HepG2 (cell line): ENCODE data around the gene C2. TPM values are rescaled to one million over a fixed set of nuclear protein-coding genes. Genes with fewer than 3 reads are reported as not detected.

Experiments used
- ATAC-seq: fragments of 200-7000 bp; cut with Tn5 transposase; 3 replicates; pipeline ENCODE4 v1.9.1; 2020; ENCODE audit warnings: mild to moderate bottlenecking, moderate library complexity
- BruUV-seq: library from RNA; stranded (reverse); fragments of 400-500 nt; replicated peaks from 2 replicates; lab custom pipeline; 2021; lab: Mats Ljungman, UMichigan
- CTCF ChIA-PET: fragments of 300-600 bp; formaldehyde crosslinking; extraction: SDS; loops from one replicate; lab custom pipeline; 2021; ENCODE audit warnings: low total read pairs, inconsistent platforms, low intra/inter-chr PET ratio; lab: Yijun Ruan, JAX
- POLR2A ChIA-PET: fragments of 350-600 bp; sonication (Branson Sonifier 250); formaldehyde crosslinking; loops from one replicate; lab custom pipeline; 2020; ENCODE audit warnings: antibody characterized with exemption, inconsistent platforms; lab: Yijun Ruan, JAX
- DNase-seq: peaks from one replicate; pipeline ENCODE4 v3.0.0-alpha.2; 2015; ENCODE audit warnings: low spot score
- FAIRE-seq: peaks from 3 replicates; lab custom pipeline; 2011; peaks lifted over from hg19 to GRCh38; lab: Jason Lieb, UNC
- H2AFZ ChIP-seq: one replicate; pipeline ENCODE4 v1.6.1; 2011; ENCODE audit warnings: low read length, inconsistent platforms
- H3K27ac ChIP-seq: fragments of 300-600 bp; 3 replicates; pipeline ENCODE4 v1.8.0; 2011; ENCODE audit warnings: mixed run types, mild to moderate bottlenecking, mixed read lengths, low read length, inconsistent platforms; ENCODE audit not compliant: insufficient read depth; ENCODE audit errors: extremely low read length
- H3K27me3 ChIP-seq, 2 experiments: fragments of 200-600 bp in 1 of 2; 2 replicates in 1 of 2; 3 replicates in 1 of 2; pipeline versions ENCODE4 v1.6.0 to v1.8.0; 2011; ENCODE audit warnings: low read length in 2 of 2, mild to moderate bottlenecking in 2 of 2, moderate library complexity in 2 of 2, inconsistent platforms in 1 of 2; ENCODE audit not compliant: insufficient read depth in 2 of 2, control insufficient read depth in 1 of 2
- H3K36me3 ChIP-seq, 2 experiments: fragments of 200-600 bp in 1 of 2; replicated peaks in 1 of 2; 2 replicates in 1 of 2; 3 replicates in 1 of 2; pipeline versions ENCODE4 v1.5.1 to v1.8.0; 2011; ENCODE audit warnings: low read length in 2 of 2, inconsistent platforms in 1 of 2; ENCODE audit not compliant: insufficient read depth in 2 of 2, control insufficient read depth in 1 of 2
- H3K4me1 ChIP-seq: 2 replicates; pipeline ENCODE4 v1.5.1; 2012; ENCODE audit warnings: low read length, inconsistent platforms; ENCODE audit not compliant: insufficient read depth
- H3K4me2 ChIP-seq: 2 replicates; pipeline ENCODE4 v1.6.0; 2011; ENCODE audit warnings: low read depth, low read length, inconsistent platforms
- H3K4me3 ChIP-seq, 3 experiments: fragments of 200-600 bp in 1 of 3; sonication (generic), shearing (Covaris generic) in 1 of 3; replicated peaks in 1 of 3; 2 replicates each; pipeline ENCODE4 v1.5.1; 2011 to 2016; ENCODE audit warnings: low read length in 3 of 3, inconsistent platforms in 2 of 3, low read depth in 2 of 3, mild to moderate bottlenecking in 2 of 3, control low read depth in 1 of 3, mixed read lengths in 1 of 3; ENCODE audit not compliant: insufficient read depth in 1 of 3
- H3K79me2 ChIP-seq: one replicate; pipeline ENCODE4 v1.6.1; 2011; ENCODE audit warnings: low read length, inconsistent platforms; ENCODE audit not compliant: insufficient read depth
- H3K9ac ChIP-seq: 2 replicates; pipeline ENCODE4 v1.6.0; 2011; ENCODE audit warnings: mild to moderate bottlenecking, low read depth, low read length, inconsistent platforms; ENCODE audit not compliant: insufficient read depth
- H3K9me3 ChIP-seq: 2 replicates; pipeline ENCODE4 v1.5.1; 2012; ENCODE audit warnings: mild to moderate bottlenecking, low read length
- H4K20me1 ChIP-seq: 2 replicates; pipeline ENCODE4 v1.6.0; 2011; ENCODE audit warnings: inconsistent platforms, mild to moderate bottlenecking, low read length, moderate library complexity; ENCODE audit not compliant: insufficient read depth
- JUN ChIP-seq: sonication (generic); formaldehyde crosslinking; IDR thresholded peaks from 2 replicates; pipeline ENCODE4 v1.4.0; 2020; ENCODE audit warnings: mild to moderate bottlenecking, missing genetic modification reagents
- MAFF ChIP-seq: IDR thresholded peaks from 2 replicates; pipeline ENCODE4 v1.6.1; 2011; ENCODE audit warnings: low read depth, low read length, improper control_type of control experiment
- NFRKB ChIP-seq: fragments of 450-650 bp; IDR thresholded peaks from 2 replicates; pipeline ENCODE4 v1.6.1; 2017
- POGZ ChIP-seq: sonication (generic); formaldehyde crosslinking; IDR thresholded peaks from 2 replicates; pipeline ENCODE4 v1.4.0; 2020; ENCODE audit warnings: mild to moderate bottlenecking, missing genetic modification reagents
- PRPF4 ChIP-seq: fragments of 200-400 bp; formaldehyde crosslinking; IDR thresholded peaks from 2 replicates; pipeline ENCODE4 v1.6.1; 2016; ENCODE audit warnings: low read length, low read depth; ENCODE audit not compliant: poor library complexity, severe bottlenecking
- RBFOX2 ChIP-seq: fragments of 200-400 bp; formaldehyde crosslinking; IDR thresholded peaks from 2 replicates; pipeline ENCODE4 v1.6.1; 2017; ENCODE audit warnings: low read depth, mild to moderate bottlenecking, low read length
- SAP130 ChIP-seq: IDR thresholded peaks from 2 replicates; pipeline ENCODE4 v1.6.1; 2016; ENCODE audit warnings: low read depth
- SMAD3 ChIP-seq: sonication (generic); formaldehyde crosslinking; IDR thresholded peaks from 2 replicates; pipeline ENCODE4 v1.4.0; 2020; ENCODE audit warnings: missing genetic modification reagents
- SOX13 ChIP-seq, 3 experiments: fragments of 450-650 bp in 1 of 3; sonication (generic) in 1 of 3; formaldehyde crosslinking in 1 of 3; IDR thresholded peaks in 2 of 3; conservative IDR thresholded peaks in 1 of 3; 2 replicates each; pipeline versions ENCODE4 v1.5.0 to v1.6.1; 2016 to 2020; ENCODE audit warnings: antibody characterized with exemption in 1 of 3, mild to moderate bottlenecking in 1 of 3, missing compliant biosample characterization in 1 of 3, missing genetic modification reagents in 1 of 3, moderate library complexity in 1 of 3
- SSRP1 ChIP-seq: IDR thresholded peaks from 2 replicates; pipeline ENCODE4 v1.6.1; 2016; ENCODE audit warnings: control low read depth
- ZEB1 ChIP-seq: IDR thresholded peaks from 2 replicates; pipeline ENCODE4 v1.6.1; 2012; ENCODE audit warnings: mild to moderate bottlenecking, low read depth, inconsistent platforms; ENCODE audit not compliant: insufficient replicate concordance
- ZNF143 ChIP-seq: sonication (generic); formaldehyde crosslinking; IDR thresholded peaks from 2 replicates; pipeline ENCODE4 v1.4.0; 2020; ENCODE audit warnings: missing genetic modification reagents
- ZNF547 ChIP-seq: sonication (generic); formaldehyde crosslinking; IDR thresholded peaks from 2 replicates; pipeline ENCODE4 v1.5.1; 2020; ENCODE audit warnings: mild to moderate bottlenecking, missing genetic modification reagents
- ZNF687 ChIP-seq: sonication (generic); formaldehyde crosslinking; IDR thresholded peaks from 2 replicates; pipeline ENCODE4 v1.5.1; 2020; ENCODE audit warnings: mild to moderate bottlenecking, missing genetic modification reagents, moderate library complexity
- ZNF7 ChIP-seq: IDR thresholded peaks from 2 replicates; pipeline ENCODE4 v1.6.1; 2016; ENCODE audit warnings: missing biosample characterization, missing genetic modification reagents
- WGBS: methylation state at CpG from one replicate; pipeline ENCODE4 v1.1.6; 2017; ENCODE audit warnings: low lambda C conversion rate; 5-methylcytosine and 5-hydroxymethylcytosine counted together
- in situ Hi-C: cut with HindIII; loops from 2 replicates; pipeline ENCODE4 v1.10.0; 2017; ENCODE audit warnings: low pct_unique_long_range_greater_than_20kb; ENCODE audit not compliant: extremely low pct_ligation_motif_present
- intact Hi-C: fragments of 100-400 bp; cut with micrococcal nuclease; formaldehyde crosslinking; loops from one replicate; pipeline ENCODE4 v1.10.0; 2022; ENCODE audit not compliant: unreplicated experiment
- polyA plus RNA-seq, 8 experiments: library from polyadenylated mRNA; depleted of rRNA in 3 of 8; stranded (reverse) in 7 of 8; unstranded in 1 of 8; fragments of >200 nt; fragmentation: Illumina TruSeq in 4 of 8; extraction: Trizol in 4 of 8; gene quantifications; 2 replicates each; pipeline versions ENCODE4 v1.2.1 to v1.2.3, GENCODE V29; 2011 to 2016; ENCODE audit warnings: low read depth in 4 of 8, missing spikeins in 1 of 8, mixed read lengths in 1 of 8; ENCODE audit not compliant: insufficient read depth in 1 of 8
- total RNA-seq, 5 experiments: library from RNA; depleted of rRNA; stranded (reverse); fragments of >200 nt; fragmentation: Illumina TruSeq; extraction: Trizol; gene quantifications; 2 replicates each; pipeline ENCODE4 v1.2.3, GENCODE V29; 2016; ENCODE audit warnings: low read depth in 1 of 5
- TF ChIP-seq, protein P1 (sequence below): sonication (generic); formaldehyde crosslinking; IDR thresholded peaks from 2 replicates; pipeline ENCODE4 v1.9.0; 2021; ENCODE audit warnings: missing genetic modification reagents, mild to moderate bottlenecking, borderline replicate concordance
- TF ChIP-seq, protein P2 (sequence below): sonication (generic); formaldehyde crosslinking; IDR thresholded peaks from 2 replicates; pipeline ENCODE4 v1.8.1; 2023; ENCODE audit warnings: mild to moderate bottlenecking, missing genetic modification reagents, borderline replicate concordance

C2 gene
- total and polyA plus RNA-seq, 2 of the 13 experiments (the other 11 are each of a cell fraction or from before 2014, with no cell fraction given) = 165 to 307 TPM

- no peak for TF ChIP-seq ZNF547 (CRISPR knock-in tag)
- peak; percentile 20; the same call in 1 of the 2 replicates for TF ChIP-seq ZNF687 (CRISPR knock-in tag)
- TF ChIP-seq JUN (CRISPR knock-in tag) = no peak
- no peak for TF ChIP-seq NFRKB
- peak; percentile 72 for TF ChIP-seq RBFOX2
- 0 out of 2 replicates have a peak, but pooled peaks have one; percentile 12 for TF ChIP-seq SAP130 (CRISPR knock-in tag)
Observed at GRCh38 chr6:31948753-31949413, 21.4 kb downstream of the C2 start (continued).

GRCh38 chr6:31949926-31950548 is 22.5 kb downstream of the C2 start:
- FAIRE-seq = no peak
- Histone ChIP-seq H3K4me1 (peaks cover 50% of the 10 kb centered on the region), H3K36me3 (peaks cover 33 to 78% of the 10 kb centered on the region in 2 experiments), H3K27me3 (no peaks in the 10 kb centered on the region; a peak in 1 of 5 replicates), H2AFZ (no peak overlapping the region), H4K20me1 (no peaks in the 10 kb centered on the region), H3K4me2 (no peak overlapping the region), H3K9ac (no peak overlapping the region), H3K79me2 (peaks cover 22% of the 10 kb centered on the region), H3K9me3 (no peaks in the 10 kb centered on the region), H3K4me3 (no peak overlapping the region), H3K27ac (no peak overlapping the region)
- WGBS = 87% methylated on average over 7 of the region's 7 CpGs
- in situ Hi-C loops = loop anchor here (5.0 kb wide), 1 partner anchor 48 kb away; the partner anchor contains the start of gene ZBTB12
- ATAC-seq = no peak
- no TSS peak for BruUV-seq
- DNase-seq = no peak
- CTCF ChIA-PET = no interaction called here
- POLR2A ChIA-PET = interaction anchor here (0.6 to 6.3 kb wide), 11 partner anchors 9 to 84 kb away, joined by 3 to 69 read pairs (median 18); partner anchors contain the start of genes C2, EHMT2, NELFE and SKIC2
- intact Hi-C loops = loop anchor here (10.0 kb wide), 1 partner anchor 115 kb away; no protein-coding TSS in a partner anchor
- TF ChIP-seq SSRP1 (CRISPR knock-in tag) = peak; percentile 68; the same call in 1 of the 2 replicates
- TF ChIP-seq PRPF4 = no peak
- TF ChIP-seq ZEB1 = no peak
- no peak for TF ChIP-seq ZNF143 (CRISPR knock-in tag)
- no peak for TF ChIP-seq ZNF7 (CRISPR knock-in tag)
- TF ChIP-seq, protein P1, sequence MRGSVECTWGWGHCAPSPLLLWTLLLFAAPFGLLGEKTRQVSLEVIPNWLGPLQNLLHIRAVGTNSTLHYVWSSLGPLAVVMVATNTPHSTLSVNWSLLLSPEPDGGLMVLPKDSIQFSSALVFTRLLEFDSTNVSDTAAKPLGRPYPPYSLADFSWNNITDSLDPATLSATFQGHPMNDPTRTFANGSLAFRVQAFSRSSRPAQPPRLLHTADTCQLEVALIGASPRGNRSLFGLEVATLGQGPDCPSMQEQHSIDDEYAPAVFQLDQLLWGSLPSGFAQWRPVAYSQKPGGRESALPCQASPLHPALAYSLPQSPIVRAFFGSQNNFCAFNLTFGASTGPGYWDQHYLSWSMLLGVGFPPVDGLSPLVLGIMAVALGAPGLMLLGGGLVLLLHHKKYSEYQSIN (CRISPR knock-in tag) = no peak
- TF ChIP-seq POGZ = no peak
- peak; percentile 82 for TF ChIP-seq MAFF
- 0 out of 2 replicates have a peak, but pooled peaks have one; percentile 8 for TF ChIP-seq SOX13 (IDR thresholded peaks at IDR 0.05)
- TF ChIP-seq SOX13 (CRISPR knock-in tag; conservative IDR thresholded peaks at IDR 0.05 in 1 of 2, IDR thresholded peaks at IDR 0.05 in 1 of 2) = no peak
- TF ChIP-seq SMAD3 (CRISPR knock-in tag) = no peak
- TF ChIP-seq, protein P2, sequence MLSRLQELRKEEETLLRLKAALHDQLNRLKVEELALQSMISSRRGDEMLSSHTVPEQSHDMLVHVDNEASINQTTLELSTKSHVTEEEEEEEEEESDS = no peak
